HG03175 (cell line): ENCODE data around the gene RPGRIP1.
"Not testable (repeated sequence)": the region's sequence is repeated elsewhere in the genome, so short reads cannot be mapped to it uniquely, and the experiment has no call there.

Source experiments
- ATAC-seq: cut with Tn5 transposase; IDR thresholded peaks from one replicate; pipeline ENCODE4 v1.9.1; 2021; ENCODE audit warnings: mild to moderate bottlenecking, moderate library complexity; ENCODE audit not compliant: unreplicated experiment

Gene RPGRIP1

DNA sequence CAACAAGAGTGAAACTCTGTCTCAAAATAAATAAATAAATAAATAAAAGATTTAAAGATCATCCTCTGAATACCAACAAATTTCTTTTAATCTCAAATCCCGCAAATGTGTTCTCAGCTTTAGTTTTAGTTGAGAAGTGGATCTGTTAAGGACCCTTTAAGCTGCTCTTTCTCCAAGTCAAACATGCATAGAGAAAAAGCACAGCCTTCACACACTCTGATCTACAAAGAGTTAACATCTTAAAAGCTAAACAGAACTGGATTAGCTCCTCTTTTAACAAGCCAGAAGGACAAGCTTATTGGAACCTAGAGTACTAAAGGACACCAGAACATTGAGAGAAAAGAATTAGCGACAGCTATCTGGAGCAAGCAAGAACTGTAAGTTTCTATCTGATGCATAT lies at the start of gene RPGRIP1:
Gene RPGRIP1 (plus strand): TSS at position 301 of the 400 bp plus-strand sequence. CDS start 7,894 bp downstream, outside the sequence.
- ATAC-seq = no peak

DNA sequence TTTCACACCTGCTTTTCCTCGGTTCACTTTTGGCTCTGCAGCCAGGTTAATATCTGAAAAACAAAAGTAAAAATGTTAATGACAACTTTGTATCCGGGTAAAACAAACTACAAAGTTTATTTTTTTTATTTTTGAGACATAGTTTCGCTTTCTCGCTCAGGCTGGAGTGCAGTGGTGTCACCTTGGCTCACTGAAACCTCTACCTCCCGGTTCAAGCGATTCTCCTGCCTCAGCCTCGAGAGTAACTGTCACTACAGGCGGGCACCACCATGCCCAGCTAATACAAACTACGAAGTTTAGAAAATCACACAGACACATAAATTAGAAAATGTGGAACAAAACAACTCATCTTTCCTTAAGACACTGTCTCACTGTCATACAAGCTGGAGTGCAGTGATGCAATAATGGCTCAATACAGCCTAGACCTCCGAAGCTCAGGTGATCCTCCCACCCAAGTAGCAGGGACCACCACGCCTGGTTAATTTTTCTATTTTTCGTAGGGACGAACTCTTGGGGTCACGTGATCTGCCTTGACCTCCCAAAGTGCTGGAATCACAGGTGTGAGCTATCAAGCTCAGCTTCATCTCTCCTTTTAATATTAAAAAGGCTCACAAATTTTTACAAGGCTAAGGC lies 48.7 kb upstream of the RPGRIP1 start:
- no peak for ATAC-seq

DNA sequence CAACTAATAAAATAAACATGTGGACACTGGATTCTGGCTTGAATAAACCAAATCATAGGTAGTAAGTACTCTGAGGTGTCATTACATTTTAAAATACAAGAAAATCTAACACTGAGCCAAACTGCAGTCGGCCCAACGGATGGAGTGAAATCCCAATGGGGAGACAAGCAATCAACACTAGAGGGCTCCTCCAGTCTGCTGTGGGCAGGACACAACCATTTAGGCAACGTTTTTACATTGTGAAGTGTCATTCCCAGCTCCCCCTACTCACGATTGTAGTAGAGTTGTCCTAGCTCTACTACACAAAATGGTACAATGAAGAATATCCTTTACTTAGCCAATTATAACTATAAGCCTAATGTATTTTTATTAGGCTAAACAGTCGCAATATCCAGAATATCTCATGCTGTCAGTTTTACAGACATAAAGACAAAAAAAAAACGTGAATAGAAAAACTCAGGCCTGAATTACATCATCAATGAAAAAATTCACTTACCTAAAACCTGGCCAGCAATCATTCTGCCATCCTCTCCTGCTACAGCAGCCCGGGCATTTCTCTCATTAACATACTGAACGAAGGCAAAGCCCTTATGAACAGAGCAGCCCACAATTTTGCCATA lies 46.3 kb upstream of the RPGRIP1 start:
- no peak for ATAC-seq

DNA sequence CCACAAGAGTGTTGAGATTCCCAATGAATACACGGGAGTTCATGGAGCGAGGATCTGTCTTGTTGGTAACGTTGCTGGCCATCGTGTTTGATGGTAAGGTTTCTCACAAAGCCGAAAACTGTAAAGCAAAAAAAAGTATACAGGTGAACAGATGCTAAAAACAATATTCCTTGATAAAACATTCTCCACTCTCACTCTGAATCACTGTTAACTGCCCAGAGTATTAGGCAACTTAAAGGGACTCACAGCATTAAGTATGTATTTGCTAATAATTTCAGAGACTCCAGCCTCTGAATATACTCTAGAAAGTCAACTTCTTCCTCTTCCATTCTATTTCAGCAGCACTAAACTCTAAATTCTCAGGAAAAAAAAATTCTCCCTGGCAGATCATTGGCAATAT lies 45.8 kb upstream of the RPGRIP1 start:
- no peak for ATAC-seq

DNA sequence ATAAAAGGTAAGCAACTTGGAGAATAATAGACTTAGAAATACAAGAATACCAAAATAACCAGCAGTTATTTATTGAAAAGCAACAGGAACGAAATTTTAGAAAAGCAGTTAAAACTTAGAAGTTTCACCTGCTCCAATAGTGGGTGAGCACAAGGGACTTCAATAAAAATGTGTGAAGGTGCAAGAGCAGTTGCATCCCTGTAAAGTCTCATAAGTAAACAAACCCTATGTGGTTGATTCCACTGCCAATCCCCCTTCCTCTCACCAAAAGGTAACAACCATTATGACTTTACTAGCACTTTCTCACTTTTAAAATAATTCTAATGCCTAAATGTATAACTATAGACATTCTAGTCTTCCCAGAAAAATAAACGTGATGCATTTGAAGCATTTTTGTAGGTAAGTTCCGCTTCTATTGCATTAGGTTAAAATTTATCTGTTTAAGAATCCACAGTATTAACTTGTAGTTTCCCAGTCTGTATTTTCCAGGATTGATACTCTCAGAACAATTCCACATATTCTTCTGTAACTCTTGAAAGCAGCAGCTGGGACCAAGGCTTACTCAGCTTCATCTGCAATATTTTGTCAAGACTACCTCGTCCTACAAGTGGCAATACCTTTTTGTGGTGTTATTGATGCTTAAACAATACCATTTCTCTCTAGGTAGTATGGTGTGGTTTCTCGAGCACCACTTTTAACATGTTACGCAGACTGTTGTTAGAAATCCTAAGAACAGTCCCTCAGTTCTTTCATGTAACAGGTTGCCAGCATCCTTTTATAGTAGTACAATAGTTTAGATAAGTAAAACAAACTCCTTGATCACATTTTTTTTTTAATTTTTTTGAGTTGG lies 42.7 kb upstream of the RPGRIP1 start:
- no peak for ATAC-seq

DNA sequence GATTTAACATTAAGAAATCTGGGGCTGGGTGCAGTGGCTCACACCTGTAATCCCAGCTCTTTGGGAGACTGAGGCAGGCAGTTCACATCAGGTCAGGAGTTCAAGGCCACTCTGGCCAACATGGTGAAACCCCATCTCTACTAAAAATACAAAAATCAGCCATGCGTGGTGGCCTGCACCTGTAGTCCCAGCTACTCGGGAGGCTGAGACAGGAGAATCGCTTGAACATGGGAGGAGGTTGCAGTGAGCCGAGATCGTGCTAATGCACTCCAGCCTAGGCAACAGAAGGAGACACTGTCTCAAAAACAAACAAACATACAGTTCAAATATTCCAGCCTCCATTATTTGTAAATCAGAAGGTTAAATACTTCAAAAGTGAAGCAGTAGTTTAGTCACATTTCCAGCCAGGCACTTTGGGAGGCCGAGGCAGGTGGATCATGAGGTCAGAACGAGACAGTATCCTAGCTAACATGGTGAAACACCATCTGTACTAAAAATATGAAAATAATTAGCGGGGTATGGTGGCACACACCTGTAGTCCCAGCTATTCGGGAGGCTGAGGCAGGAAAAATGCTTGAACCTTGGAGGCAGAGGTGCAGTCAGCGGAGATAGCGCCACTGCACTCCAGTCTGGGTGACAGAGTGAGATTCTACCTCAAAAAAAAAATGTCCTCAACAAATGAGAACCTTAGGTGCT lies 40.9 kb upstream of the RPGRIP1 start:
- ATAC-seq = no peak

DNA sequence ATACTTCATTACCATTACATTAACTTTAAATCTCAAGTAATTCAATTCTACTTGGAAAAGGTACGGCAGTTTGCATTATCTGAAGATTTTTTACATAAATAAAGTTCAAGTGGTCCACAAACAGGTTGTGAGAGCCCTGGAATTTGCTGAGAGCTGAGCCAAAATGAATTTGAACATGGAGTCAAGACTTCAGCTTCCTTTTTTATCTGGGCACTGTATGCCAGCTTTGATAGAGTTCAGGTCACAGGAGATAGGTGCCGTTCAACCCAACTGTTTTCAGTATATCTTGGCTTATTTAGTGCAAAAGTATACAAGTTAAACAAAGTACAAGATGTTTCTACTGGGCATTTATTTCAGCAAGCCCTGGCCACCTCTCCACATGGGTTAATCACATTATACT lies 39.5 kb upstream of the RPGRIP1 start:
- ATAC-seq = no peak

DNA sequence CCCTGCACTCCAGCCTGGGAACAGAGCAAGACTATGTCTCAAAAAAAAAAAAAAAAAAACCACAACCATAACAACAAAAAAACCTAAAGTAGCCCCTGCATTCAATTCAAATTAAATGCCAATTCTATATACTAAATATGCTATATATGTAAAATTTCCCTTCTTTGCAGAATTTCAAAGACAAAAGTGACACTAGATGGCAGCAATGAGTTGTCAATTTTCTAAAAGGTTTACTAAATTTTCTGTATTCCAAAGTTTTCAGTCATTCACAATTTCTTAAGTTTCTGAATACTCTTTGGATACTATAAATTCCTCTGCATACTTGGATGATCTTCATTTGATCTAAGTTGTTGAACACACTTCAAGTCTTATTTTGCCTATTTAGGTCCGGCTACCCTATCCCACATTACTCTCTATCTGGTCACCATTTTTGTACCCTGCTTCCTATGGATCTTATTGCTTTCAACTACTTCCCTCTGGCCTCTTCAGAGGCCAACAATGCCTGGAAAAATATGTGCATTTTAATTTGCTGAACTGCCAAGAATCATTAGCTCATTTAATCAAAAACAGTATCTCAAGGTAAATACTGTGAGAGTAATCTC lies 38.6 kb upstream of the RPGRIP1 start:
- ATAC-seq = no peak

DNA sequence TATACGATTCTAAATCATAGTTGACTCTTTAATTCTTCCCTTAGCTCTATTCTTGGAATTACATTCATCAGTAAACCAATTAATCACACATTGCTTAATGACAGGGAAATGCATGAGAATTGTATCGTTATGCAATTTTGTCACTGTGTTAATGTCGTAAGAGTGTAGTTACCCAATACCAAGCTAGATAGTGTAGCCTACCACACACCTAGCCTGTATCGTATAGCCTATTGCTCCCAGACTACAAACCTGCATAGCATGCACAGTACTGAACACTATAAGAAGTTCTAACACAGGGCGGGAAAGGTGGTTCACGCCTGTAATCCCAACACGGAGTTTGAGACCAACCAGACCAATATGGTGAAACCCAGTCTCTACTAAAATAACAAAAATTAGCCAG lies 35.3 kb upstream of the RPGRIP1 start:
- ATAC-seq = no peak

DNA sequence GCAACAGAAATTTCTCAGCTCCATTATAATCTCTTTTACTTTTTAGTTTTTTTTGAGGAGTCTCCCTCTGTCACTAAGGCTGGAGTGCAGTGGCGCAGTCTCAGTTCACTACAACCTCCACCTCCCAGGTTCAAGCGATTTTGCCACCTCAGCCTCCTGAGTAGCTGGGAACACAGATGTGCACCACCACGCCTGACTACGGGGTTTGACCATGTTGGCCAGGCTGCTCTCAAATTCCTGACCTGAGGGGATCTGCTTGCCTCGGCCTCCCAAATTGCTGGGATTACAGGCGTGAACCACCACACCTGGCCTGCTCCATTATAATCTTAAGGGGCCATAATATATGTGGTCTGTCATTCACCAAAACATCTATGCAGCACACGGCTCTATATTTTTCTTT lies 34.1 kb upstream of the RPGRIP1 start:
- ATAC-seq = no peak

DNA sequence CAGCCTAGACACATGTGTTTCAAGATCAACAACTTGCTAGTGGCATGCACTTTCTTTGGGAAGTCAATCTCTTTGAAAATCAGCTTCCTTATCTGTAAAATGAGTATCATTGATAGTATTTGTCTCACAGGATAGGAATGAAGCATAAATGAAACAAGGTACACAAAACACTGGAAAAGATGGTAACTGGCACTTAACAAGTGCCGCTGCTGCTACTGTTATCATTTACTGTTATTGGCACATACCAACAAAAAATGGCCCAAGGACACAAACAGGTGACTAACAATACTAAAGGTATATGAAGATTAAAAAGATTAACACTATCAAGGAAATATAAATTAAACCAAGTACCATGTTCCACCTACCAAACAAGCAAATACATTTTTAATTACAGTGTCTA lies 31.5 kb upstream of the RPGRIP1 start:
- no peak for ATAC-seq

DNA sequence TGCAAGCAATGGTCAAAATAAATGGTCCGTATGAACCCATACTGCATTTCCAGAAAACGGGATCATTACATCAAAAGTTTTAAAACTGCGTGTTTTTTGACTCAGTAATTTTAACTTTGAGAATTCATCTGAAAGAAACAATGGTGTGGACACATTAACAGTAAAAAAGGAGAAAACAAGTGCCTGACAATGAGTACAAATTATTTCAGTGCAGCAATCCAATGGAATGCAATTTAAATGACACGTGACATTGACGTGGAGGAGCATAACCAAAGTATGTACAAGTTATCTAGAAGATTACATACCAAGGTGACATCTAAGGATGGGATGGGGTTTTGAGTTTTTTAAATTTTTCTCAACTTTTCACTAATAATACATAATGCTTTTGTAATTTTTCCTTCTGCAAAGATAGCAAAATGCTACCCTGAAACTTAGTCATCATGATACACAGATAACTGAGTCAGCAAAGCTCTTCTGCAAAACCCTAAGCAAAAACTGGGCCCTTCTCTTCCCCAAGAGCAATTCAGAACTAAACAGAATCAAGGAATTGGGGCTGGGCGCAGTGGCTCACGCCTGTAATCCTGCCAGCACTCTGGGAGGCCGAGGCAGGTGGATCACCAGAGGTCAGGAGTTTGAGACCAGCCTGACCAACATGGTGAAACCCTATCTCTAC lies 31.0 kb upstream of the RPGRIP1 start:
- ATAC-seq = no peak

DNA sequence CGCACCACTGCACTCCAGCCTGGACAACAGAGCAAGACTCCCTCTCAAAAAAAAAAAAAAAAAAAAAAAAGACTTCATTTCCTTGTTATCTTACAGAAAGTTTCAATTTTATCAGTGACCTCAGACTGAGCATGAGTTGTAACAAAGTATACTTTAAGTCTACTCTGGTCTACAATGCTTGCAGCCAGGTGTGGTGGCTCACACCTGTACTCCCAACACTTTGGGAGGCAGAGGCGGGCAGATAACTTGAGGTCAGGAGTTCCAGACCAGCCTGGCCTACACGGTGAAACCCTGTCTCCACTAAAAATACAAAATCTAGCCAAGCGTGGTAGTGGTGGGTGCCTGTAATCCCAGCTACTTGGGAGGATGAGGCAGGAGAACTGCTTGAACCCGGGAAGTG lies 28.7 kb upstream of the RPGRIP1 start:
- ATAC-seq = no peak

DNA sequence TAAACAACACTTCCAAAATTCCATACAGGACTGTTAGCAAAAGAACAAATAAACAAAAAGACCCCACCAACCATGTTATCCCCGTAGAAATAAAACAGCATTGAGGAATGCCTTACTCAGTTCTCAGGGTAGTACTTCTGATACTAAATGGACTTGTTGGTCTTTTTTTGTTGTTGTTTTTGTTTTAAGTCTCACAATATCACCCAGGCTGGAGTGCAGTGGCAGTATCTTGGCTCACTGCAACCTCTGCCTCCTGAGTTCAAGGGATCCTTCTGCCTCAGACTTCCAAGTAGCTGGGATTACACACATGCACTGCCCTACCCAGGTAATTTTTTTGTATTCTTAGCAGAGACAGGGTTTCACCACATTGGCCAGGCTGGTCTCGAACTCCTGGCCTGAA lies 27.7 kb upstream of the RPGRIP1 start:
- ATAC-seq = no peak

DNA sequence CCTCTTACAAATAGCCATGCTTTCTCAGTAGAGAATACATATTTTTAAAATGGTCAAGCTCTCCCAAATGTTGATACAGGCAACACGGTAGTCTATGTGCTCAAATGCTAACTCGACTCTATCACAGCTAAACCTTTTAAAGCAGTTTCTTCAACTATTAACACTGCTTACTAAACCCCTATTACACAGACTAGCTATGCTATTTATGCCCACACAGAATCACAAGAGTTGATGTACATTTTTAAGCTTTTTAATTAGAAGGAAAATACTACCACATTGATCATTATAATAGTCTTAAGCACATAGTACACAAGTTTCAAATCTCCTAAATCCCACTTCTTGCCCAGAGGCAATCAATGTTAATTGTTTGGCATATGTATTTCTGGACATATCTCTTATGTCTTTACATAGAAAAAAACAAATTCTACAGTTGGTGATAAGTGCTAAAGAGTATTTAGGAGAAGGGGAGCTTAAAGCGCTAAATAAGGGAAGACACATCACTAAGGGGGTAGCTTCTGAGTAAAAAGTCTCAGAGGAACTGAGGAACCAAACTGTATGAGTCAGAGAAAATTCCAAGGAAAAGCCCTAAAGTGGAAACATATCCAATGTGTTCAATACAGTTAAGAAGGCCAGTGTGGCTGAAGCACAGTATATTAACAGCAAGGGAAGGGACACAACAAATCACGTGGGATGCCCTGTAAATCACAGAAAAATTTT lies 24.3 kb upstream of the RPGRIP1 start:
- no peak for ATAC-seq

DNA sequence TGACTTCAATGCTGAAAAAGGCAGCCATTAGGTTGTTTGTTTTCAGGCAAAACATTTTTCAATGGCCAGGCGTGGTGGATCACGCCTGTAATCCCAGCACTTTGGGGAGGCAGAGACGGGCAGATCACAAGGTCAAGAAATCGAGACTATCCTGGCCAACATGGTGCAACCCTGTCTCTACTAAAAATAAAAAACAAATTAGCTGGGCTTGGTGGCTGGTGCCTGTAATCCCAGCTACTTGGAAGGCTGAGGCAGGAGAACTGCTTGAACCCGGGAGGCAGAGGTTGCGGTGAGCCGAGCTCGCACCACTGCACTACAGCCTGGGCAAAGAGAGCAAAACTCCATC lies 23.8 kb upstream of the RPGRIP1 start:
- ATAC-seq = not testable (repeated sequence)

DNA sequence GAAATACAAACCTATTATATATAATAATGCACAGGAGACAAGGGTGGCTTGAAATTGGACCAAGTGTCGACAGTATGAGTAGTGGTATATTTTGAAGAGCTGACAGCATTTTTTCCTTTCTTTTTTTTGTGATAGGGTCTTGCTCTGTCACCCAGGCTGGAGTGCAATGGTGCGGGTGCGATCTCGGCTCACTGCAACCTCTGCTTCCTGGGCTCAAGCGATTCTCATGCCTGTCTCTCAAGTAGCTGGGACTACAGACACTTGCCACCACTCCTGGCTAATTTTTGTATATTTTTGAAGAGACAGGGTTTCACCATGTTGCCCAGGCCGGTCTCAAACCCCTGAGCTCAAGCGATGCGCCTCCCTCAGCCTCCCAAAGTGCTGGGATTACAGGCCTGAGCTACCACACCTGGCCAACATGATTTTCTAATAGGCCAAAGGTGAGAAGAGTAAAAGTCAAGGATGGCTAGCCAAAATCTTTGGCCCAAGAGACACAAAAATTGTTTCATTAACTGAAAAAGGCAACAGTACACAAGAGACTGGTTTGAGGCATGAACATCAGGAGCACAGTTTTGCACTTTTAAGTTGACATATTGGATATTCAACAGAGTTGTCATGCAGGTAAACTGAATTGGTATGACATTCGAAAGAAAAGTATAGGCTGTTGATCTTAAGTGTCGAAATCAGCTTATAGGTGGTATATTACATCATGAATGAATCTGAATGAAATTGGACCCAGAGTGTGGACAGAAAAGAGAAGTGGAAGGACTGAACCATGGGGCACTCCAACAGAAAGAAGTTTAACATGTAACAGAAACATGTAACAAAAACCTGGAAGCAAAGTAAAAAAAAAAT lies 23.1 kb upstream of the RPGRIP1 start:
- no peak for ATAC-seq

DNA sequence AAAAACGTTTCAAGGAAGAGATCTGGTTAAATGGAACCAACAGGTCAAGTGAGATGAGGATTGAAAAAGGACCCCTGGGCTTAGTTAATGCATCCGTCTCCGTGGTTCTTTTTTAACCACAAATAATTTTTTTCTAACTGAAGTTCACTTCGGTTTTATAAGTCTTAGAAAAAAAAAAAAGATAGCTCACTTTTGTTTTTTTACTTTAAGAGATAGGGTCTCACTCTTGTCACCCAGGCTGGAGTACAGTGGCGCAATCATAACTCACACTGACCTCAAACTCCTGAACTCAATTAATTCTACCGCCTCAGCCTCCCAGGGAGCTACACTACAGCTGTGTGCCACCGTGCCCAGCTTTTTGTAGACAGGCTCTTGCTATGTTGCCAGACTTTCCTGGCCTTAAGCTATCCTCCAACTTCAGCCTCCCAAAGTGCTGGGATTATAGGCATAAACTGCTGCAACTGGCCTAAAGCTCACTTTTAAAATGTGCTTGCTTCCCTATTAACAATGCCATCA lies 22.4 kb upstream of the RPGRIP1 start:
- no peak for ATAC-seq
